ENCODE results near the gene SLBP. TPM values are rescaled to one million over a fixed set of nuclear protein-coding genes. Genes with fewer than 3 reads are reported as not detected.

The SLBP gene
- total and polyA plus RNA-seq, 12 donors: 19.0 to 81.0 (median 38.1) TPM

DNA sequence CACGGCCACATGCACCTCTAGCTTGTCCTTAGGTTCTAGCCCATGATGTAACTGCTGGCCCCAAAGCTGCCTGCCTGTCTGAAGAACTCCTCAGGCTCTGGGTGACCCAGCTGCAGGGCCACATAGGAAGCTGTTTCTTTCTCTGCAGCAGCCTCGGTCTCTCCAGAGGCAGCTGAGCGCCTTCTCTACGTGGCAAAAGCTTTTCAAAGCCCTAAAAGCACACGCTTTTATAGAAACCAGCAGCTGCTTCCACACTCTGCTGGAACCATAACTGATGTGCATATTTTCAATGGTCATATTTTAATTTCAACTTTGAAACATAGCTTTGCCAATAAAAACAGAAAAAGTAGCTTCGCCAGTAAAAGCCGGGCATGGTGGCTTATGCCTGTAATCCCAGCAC lies 65.4 kb downstream of the SLBP start:
- DNase-seq: no peak
- TF ChIP-seq POLR2A (IDR thresholded peaks at IDR 0.05): no peak
- TF ChIP-seq CTCF (IDR thresholded peaks at IDR 0.05): no peak
- Histone ChIP-seq H3K36me3 (replicated peaks in 1 of 2) (no peaks in the 10 kb centered on the region), H3K4me3 (no peak overlapping the region), H3K27ac (no peak overlapping the region), H3K27me3 (no peaks in the 10 kb centered on the region), H3K9me3 (replicated peaks in 1 of 3) (no peaks in the 10 kb centered on the region), H3K4me1 (replicated peaks in 1 of 2) (no peaks in the 10 kb centered on the region)
- WGBS, 4 donors: 79 to 85% (median 81%) methylated on average over 6 to 7 of the region's 7 CpGs
- intact Hi-C loops (cut with DNase I): no loop called here

DNA sequence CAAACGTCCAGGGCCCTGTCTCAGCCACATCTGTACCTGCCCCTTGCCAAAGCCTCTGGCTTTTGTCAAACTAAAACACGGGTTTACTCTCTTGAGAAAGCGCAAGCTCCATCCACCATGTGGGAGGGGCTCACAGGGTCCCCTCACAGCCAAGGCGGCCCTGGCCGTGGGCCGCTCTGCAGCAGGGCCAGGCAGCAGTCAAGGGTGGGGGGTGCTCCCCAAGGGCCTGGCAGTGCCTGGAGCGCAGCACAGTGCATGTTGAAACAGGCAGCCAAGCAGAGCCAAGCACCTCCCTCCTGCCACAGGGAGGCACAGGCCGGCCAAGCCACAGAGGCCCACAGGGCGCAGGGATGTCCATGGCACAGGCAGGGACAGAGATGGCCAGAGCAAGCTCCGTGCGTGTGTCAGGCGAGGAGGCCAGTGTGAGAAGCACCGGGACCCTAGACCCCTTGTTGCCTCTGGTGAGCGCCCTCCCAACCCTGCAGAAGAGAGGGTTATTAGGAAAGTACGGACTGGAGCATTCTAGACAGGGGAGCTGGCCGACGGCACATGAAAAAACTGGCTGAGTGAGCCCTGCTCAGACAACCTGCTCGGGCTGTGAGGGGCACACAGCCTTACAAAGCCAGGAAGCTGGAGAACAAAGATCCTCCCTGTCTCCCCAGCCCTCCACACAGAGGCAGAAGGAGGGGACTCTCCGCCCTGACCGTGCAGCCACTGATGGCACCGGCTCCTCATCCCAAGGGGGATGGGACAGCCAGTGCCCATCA lies 67.0 kb downstream of the SLBP start:
- Histone ChIP-seq H3K4me3 (no peak overlapping the region), H3K9me3 (replicated peaks in 1 of 3) (no peaks in the 10 kb centered on the region), H3K4me1 (replicated peaks in 1 of 2) (no peaks in the 10 kb centered on the region), H3K36me3 (replicated peaks in 1 of 2) (no peaks in the 10 kb centered on the region), H3K27me3 (no peaks in the 10 kb centered on the region), H3K27ac (no peak overlapping the region)
- DNase-seq: no peak
- TF ChIP-seq CTCF (IDR thresholded peaks at IDR 0.05) (no peak), POLR2A (IDR thresholded peaks at IDR 0.05) (no peak)
- intact Hi-C loops (cut with DNase I): no loop called here
- WGBS, 4 donors: 74 to 78% (median 77%) methylated on average over 15 to 21 of the region's 21 CpGs

DNA sequence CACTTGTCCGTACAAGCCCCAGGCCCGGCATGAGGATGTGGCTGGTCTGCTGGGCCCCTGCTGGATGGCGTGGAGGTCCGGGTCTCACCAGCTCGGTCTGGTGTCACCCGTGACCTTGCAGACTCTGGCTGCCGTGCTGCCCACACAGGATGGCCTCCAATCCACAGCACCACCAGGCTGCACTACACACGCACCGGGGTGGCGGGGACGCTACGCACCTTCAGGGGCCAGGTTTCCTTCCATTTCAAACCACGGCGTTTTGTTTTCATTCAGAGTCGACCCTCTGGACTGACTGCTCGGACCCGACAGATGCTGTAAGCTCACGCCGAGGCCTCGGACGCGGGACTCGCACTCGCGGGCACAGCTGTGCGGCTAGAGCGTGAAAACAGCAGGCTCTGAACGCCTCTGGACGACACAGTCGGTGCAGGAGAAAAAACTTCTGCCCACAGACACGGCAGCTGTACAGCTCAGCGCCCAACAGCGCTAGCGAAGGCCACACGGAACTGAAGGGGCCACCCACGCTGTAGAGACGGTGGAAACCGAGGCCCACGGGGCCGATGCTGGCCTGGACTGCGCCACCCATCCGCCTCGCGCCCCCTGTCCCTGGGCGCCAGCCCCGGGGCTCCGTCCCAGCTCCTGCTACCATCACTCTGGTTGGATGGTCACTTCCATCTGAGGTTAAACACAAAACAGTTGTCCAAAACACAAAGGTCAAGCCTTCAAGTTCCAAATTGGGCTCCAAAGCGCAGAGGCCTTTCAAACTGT lies 68.0 kb downstream of the SLBP start:
- intact Hi-C loops (cut with DNase I): no loop called here
- Histone ChIP-seq H3K36me3 (replicated peaks in 1 of 2) (no peaks in the 10 kb centered on the region), H3K4me3 (no peak overlapping the region), H3K27ac (no peak overlapping the region), H3K27me3 (no peaks in the 10 kb centered on the region), H3K9me3 (replicated peaks in 1 of 3) (no peaks in the 10 kb centered on the region), H3K4me1 (replicated peaks in 1 of 2) (no peaks in the 10 kb centered on the region)
- 92 to 95% (median 94%) methylated on average over 8 to 48 of the region's 48 CpGs for WGBS, 4 donors
- TF ChIP-seq CTCF (IDR thresholded peaks at IDR 0.05) (no peak), POLR2A (IDR thresholded peaks at IDR 0.05) (no peak)
- DNase-seq: no peak

Small RNA genes within 50 kb of the gene (small RNA-seq; reads per million reads assigned to genes)
- gene RF00019: 0 reads per million in 2 donors

Other genes with a start within 250 kb of the SLBP start
- gene FAM53A, start 28.0 kb downstream of the SLBP start, total RNA-seq: 1 to 10 TPM in 6 of 9 donors, under 1 TPM in 3; 0.56 to 6.2 (median 1.1) TPM
- 1 to 10 TPM in 2 of 3 donors, under 1 TPM in 1; 0.44 to 2.2 (median 2.2) TPM for gene FAM53A, start 28.0 kb downstream of the SLBP start, polyA plus RNA-seq
- gene TMEM129, start 9.0 kb upstream of the SLBP start, total RNA-seq: 100 to 1,000 TPM in 1 of 9 donors, 10 to 100 TPM in 8; 28.0 to 119 (median 57.6) TPM
- gene TMEM129, start 9.0 kb upstream of the SLBP start, polyA plus RNA-seq: 10 to 100 TPM; 14.9 to 45.0 (median 43.5) TPM
- gene TACC3, start 9.2 kb upstream of the SLBP start, total RNA-seq: 10 to 100 TPM in 7 of 9 donors, 1 to 10 TPM in 2; 8.1 to 26.5 (median 11.0) TPM
- gene TACC3, start 9.2 kb upstream of the SLBP start, polyA plus RNA-seq: 10 to 100 TPM in 2 of 3 donors, 1 to 10 TPM in 1; 5.5 to 21.1 (median 19.7) TPM
- gene FGFR3, start 81.0 kb upstream of the SLBP start, total RNA-seq: 1 to 10 TPM in 6 of 9 donors, under 1 TPM in 3; 0.22 to 4.4 (median 1.7) TPM
- gene FGFR3, start 81.0 kb upstream of the SLBP start, polyA plus RNA-seq: 1 to 10 TPM in 2 of 3 donors, under 1 TPM in 1; 0.11 to 4.7 (median 2.1) TPM
- gene LETM1, start 143.8 kb upstream of the SLBP start, total RNA-seq: 100 to 1,000 TPM in 1 of 9 donors, 10 to 100 TPM in 8; 20.7 to 117 (median 39.9) TPM
- gene LETM1, start 143.8 kb upstream of the SLBP start, polyA plus RNA-seq: 10 to 100 TPM; 20.8 to 36.0 (median 21.3) TPM
- 100 to 1,000 TPM in 1 of 9 donors, 10 to 100 TPM in 8; 19.5 to 187 (median 27.8) TPM for gene NSD2, start 159.1 kb upstream of the SLBP start, total RNA-seq
- 10 to 100 TPM; 11.1 to 21.1 (median 17.6) TPM for gene NSD2, start 159.1 kb upstream of the SLBP start, polyA plus RNA-seq

Measured in adrenal gland (tissue), 12 donors.